ENCODE results near the gene SIGLEC5.

GRCh38 chr19:51654783-51655182 lies 24.6 kb upstream of the SIGLEC5 start:
- TF ChIP-seq CTCF (IDR thresholded peaks at IDR 0.05; ENCODE audit: borderline replicate concordance, extremely low read depth, low read length, poor library complexity, severe bottlenecking) (peak; percentile 16), EZH2 (IDR thresholded peaks at IDR 0.05; ENCODE audit: borderline replicate concordance, low read depth, low read length, severe bottlenecking) (no peak)
